DMS153 treated with DMSO at 0.1 percent for 48 hours (cell line): ENCODE measurements around the gene ANKRD34A.

Experiments
- DNase-seq: peaks from one replicate; lab custom pipeline; 2025; ENCODE audit not compliant: unreplicated experiment; lab: John Stamatoyannopoulos, UW

The ANKRD34A gene

DNA sequence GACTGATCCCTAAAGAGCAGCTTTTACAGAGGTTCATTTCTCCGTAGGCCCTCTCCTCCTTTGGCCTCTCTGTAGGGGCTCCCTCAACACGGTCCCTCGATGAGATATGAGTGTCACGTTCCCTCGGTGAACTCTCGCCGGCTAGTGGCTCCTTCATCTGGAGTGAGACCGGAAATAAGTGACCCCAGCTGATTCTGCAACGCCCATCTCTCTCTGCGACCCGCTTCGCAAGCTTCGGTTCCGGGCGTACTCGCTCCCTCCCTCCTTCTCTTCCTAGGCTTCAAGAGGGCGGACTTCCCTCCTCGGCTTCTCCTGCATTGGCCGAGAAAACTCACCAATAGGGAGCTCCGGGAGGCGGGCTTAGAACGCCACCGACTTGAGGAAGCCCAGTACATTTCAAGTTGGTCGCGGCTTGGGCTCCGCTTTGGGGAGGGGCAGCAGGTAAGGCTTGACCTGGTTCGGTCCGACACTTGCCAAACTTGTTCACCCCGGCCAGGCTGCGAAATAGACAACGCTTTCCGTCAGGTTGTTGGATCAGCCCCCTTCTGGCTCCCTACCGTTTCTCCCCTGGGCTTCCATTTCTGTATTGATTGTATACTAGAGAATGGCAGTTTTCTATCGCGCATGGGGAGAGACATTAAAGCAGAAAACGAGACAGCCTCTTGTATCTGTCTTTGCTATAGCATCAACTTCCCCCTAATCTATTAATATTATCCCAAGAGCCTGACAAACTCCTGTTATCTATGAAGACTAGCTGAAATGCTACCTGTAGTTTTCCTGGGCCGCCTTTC lies at the start of gene ANKRD34A, which contains the start of gene POLR3GL:
ANKRD34A (minus strand) TSS at position 248 of the 791 bp plus-strand sequence. CDS start 2,816 bp downstream, outside the sequence.
POLR3GL (plus strand) TSS at position 363 of the 791 bp plus-strand sequence. CDS start 10,176 bp downstream, outside the sequence.
- peak; percentile 91 for DNase-seq

- DNase-seq = no peak
These were observed 49.2 kb upstream of the ANKRD34A start for GRCh38 chr1:146013559-146013922.

DNA sequence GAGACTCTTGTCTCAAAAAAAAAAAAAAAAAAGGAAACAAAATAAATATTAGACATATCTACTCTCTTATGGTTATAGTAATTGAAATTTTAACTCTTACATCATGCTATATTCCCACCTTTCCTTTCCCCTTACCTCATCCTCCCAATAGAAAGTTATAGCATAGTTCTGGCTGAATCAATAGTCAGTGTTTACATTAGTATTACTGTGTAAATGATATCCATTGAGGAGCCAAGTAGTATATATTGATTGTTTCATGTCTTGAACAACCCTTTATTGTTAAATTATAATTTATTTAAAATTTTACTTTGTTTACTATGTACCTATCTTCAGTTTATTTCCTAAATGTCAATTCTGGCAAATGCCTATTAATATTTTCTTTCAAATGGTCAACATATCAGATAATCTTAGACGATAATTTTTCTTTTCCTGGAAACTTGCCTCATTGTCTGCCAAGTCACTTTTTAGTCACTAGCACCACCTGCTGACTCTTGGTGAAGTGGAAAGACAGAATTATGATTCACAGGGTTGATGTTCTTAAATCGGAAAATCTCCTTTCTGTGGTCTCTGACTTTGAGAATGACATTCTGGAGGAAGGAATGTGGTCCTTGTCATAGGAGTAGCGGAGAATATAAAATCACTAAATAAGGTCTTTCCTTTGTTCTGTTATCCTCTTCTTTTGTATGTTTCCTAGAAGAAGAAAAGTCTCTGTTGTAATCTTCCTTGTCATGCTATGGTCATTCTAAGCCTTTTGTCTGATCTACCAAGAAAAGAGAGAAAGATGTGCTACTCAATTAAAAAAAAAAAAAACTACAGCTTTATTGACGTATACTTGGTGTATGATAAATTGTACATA lies 48.6 kb upstream of the ANKRD34A start:
- peak; percentile 82 for DNase-seq

DNA sequence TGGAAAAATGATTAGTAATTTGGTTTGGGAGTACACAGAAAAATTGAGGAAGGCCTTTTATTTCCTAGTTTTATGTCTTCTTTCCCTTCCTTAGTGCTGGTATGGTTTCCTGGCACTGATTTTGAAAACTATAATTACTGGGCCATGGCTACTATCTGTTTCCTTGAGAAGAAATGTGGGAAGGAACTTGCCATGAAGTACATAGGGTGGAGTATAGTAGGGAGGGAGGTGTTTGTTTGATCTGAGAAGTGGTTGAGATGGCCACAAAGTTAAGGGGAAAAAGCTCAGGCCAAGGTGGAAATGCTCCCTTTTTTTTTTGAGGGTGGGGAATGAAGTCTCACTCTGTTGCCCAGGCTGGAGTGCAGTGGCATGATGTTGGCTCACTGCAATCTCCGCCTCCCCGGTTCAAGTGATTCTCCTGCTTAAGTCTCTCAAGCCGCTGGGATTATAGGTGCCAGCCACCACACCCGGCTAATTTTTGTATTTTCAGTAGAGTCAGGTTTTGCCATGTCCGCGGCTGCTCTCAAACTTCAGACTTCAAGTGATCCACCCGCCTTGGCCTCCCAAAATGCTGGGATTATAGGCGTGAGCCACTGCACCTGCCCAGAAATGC lies 45.9 kb upstream of the ANKRD34A start:
- no peak for DNase-seq

DNA sequence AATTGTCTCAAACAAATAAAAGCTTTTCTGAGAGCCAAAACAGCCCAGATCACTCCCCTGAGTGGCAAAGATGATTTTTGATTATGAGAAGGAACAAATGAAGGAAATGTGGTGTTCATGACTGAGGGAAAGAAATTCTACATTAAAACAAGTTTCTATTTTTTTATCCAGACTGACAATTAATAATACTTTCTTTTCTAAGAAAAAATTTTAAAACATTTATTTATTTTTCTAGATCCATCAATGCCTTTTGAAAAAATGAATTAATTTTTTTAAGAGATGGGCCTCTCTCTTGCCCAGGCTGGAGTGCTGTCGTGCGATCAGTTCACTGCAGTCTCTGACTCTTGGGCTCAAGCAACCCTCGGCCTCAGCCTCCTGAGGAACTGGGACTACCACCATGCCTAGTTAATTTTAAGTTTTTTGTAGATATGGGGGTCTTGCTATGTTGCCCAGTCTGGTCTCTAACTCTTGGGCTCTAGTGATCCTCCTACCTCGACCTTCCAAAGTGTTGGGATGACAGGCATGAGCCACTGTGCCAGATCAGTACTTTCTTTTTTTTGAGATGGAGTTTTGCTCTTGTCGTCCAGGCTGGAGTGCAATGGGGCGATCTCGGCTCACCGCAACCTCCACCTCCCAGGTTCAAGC lies 43.2 kb upstream of the ANKRD34A start:
- no peak for DNase-seq

DNA sequence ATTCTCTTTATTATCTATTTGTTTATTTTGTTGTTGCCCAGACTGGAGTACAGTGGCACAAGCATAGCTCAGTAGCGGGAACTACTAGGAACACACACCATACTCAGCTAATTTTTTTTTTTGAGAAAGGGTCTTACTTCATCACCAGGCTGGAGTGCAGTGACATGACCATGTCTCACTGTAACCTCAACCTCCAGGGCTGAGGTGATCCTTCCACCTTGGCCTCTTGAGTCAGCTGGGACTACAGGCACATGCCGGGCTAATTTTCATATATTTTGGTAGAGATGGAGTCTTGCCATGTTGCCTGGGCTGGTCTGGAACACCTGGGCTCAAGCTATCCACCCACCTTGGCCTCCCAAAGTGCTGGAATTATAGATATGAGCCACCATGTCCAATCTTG lies 37.3 kb upstream of the ANKRD34A start:
- DNase-seq = no peak

DNA sequence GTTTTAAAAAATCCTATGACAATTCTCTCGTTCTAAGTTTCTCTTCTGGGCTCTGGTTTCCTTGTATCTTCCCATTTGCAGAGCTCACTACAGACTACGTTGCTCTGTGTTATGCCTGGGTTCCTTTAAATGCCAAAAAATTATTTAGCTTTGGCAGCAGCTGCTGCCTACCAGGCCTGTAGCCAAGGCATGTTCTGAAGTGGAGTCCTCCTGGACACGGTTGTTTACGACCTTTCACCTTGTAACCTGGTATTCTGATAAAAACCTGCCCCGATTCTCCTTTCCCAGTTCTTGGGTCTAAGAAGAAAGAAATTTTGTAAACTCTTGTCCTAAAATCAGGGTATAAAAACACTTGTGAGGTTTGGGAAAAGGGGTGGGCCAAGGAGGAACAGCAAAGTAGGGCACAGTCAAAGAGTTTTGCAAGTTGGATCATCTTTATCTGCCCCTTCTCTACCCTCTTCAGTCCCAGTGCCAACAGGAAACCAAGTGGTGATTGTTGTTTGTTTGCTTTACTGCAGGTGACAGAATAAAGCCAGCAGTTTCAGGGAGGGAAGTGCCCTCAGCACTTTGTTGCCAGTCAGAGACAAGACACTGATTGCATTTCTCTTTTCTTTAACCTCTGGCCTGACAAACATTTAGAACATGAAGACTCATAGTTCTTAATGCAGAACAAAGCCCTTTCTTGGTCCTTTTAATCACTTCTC lies 35.1 kb upstream of the ANKRD34A start:
- DNase-seq = peak; percentile 91

DNA sequence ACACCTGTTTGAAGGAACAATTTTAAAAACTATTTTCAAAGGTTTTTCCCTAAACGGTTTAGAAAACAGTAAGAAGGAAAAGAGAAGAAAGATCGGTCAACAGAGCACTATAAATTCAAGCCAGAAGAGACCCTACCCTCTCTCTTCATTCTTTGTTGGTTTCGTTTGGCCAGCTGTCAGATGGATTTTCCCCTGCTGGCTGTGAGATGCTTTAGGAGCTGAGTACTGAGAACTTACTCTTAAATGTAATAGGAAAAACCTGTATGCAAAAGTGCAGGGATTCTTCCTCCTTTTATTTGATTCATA lies 33.3 kb upstream of the ANKRD34A start:
- peak; percentile 53 for DNase-seq

DNA sequence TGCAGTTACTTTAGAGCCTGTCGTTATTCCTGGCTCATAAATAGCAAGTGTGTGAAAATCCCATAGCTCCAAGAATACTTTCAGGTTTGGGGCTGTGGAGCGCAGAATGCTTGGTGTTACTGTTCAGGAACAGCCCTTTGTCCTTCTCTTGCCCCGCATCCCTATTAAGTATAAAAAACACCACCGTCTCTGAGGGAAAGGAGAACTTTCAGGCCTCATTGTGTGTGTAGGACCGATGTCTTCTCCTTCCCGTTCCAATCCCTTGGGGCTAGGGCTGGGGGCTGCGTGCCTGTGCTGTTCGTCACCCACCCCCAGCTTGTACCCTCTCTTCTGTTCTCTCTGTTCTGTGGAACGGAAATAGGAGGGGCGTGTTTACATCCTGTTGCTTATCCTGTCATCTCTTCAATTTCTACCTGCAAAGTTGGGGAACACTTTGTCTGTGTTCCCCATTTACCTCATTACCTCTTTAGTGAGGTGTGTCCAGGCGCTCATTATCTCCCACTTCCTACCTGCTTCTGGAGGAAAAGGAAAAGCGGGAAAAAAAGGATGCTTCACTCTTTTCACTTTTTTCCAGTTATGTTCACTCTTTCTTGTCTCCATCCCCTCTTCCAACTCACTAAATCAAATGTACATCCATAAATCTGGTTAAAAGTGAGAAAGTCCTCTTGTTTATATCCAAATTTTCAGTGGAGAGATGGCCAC lies 32.8 kb upstream of the ANKRD34A start:
- DNase-seq = peak; percentile 55

DNA sequence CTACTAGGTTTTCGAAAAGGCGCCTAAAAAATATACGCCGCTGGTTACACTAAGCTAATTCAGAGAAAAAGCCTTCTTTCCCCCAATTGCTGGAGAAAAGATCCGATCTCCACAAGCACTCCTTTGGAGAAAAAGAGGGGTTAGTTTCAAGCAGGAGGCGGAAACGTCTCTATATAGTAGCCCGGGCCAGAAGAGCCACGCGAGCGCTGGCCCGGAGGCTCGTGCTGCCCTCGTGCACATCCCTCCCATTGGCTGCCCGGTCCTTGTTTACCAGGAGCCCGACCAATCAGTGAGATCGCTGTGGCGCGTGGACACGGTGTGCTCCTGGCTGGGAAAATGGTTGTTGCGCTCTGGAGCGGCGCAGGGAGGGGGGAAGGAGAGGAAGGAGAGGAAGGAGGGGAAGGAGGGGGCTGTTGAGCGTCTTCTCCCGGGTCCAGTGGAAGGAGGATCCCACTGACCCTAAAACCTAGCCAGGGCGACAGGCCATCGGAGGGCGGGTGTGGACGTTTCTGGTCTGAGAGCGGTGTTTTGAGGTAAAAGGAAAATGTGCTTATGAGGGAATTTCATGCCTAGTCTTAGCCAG lies 32.1 kb upstream of the ANKRD34A start, which contains the start of gene TXNIP:
TXNIP (minus strand) TSS at position 147 of the 583 bp plus-strand sequence. CDS start 313 bp downstream, outside the sequence.
- DNase-seq = peak; percentile 99

DNA sequence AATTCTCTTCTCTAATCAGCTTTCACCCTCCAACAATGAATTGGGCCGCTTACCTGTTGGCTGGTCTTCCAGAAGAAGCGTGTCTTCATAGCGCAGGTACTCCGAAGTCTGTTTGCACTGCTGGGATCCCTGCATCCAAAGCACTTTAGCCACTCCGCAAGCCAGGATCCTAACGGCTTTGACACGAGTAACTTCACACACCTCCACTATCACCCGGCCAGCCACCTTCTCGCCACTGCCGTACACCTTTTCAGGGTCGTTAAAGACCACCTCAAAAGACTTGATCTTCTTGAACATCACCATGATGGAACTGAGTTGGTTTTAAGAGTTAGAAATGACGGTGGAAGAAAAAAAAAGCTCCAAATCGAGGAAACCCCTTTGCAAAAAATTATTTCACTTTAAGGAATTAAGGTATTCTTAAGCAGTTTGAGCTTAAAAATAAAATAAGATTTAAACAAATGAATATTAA lies 31.6 kb upstream of the ANKRD34A start:
- DNase-seq = no peak

DNA sequence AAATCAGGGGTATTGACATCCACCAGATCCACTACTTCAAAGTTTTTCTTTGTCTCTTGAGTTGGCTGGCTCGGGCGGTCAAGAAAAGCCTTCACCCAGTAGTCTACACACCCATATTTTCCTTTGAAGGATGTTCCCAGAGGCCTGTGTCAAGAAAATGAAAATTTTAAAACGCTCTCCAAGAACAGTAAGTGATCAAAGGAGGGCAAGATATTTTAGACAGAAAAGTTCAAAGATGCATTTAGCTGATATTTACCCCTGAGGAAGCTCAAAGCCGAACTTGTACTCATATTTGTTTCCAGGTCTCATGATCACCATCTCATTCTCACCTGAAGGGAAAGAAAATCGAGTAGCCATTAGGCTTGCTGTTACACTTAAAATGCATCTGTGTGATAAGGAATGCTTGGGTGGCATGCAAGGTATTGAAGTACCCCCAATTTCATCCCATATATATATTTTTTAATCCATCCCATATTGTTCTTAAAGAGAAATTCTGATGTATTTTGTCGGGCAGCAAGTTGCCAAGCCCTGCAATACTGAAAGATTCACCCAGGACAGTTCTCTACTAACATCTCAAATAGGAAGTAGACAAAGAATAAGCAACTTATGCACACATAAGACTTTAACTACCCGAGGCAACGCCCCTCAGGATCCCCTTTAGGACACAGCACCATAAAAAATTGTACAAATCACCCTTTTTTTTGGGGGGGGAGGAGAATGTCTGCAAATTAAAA lies 30.9 kb upstream of the ANKRD34A start:
- DNase-seq = no peak

DNA sequence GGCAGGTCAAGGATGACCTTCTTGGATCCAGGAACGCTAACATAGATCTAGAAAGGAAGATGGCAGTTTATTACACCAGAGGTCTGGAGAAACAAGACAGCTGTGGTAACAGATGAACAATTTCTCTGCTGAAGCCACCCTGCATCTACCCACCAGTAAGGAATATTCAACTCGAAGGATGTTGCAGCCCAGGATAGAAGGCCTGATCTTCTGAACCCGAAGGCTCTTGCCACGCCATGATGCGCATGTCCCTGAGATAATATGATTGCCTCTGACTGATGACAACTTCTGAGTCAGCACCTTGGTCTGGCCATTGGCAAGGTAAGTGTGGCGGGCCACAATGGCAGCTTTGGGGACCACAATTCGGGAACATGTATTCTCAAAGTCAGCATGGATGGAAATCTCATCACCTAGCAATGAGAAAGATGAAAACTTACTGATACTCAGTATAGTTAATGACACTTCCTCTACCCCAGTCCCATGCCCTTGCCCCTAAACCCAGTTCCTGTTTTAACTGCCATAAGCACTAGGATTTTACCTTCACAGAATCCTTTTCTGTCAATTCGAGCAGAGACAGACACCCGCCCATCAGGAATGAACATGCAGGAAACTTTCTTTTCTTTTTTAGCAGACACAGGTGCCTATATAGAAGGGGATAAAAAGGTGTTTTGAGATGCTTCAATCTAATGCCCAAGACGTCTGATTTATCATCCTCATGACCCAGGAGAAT lies 30.2 kb upstream of the ANKRD34A start:
- no peak for DNase-seq

GRCh38 chr1:145993618-145994390 lies 29.4 kb upstream of the ANKRD34A start:
- DNase-seq = no peak

DNA sequence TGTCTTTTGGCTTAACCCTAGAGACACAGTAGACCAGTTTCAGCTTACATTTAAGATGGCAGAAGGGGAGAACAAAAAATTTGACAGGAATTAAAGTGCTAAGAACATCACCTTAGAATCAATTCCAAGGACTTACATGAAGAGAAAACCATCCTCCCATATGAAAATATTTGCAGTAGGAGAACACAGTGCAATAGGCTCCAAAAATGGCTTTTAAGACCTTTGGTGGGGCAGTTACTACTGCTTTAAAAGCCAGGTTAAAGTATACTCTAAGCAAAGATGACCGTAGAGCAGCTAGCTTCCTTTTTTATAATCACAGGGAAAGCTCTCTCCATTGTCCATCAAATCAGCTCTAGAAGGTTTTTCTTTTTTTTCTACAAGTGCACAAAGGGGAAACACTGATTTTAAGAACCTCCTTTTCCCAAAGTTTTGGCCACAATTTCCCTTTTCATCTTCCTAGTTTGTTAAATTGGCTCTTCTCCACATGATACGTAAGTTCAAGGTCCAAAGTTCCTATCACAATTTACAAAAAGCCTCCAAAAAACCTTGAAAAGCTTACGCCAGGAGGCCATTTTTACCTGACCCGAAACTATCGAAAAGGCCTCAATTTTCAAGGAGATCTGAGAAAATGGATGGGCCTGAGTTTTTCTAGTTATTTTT lies 28.7 kb upstream of the ANKRD34A start:
- no peak for DNase-seq

DNA sequence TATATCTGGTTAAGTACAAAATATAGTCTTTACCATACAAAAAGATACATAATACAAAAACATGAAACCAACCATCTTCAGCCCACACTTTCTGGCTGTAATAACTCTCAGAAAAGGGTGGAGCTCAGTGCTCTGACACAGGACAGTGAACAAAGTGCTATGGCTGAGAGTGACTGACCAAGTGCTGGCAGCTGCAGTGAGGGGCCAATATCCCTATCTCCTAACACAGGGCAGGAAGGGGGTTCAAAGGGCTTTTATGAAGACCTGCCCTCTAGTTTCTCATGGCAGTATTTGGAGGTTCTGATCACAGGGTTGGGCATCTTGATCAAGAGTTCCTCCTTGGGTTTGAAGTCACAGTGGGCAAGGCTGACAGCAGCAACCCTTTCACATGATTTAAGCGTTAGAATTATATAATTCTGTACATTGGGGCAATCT lies 28.1 kb upstream of the ANKRD34A start:
- DNase-seq = no peak
